T-helper 1 cell (primary cell): ENCODE data around the gene RASD1.

ENCODE experiments used
- DNase-seq, 5 donors: peaks; one replicate each; pipeline ENCODE4 v3.0.0-alpha.2; 2012 to 2020

The RASD1 gene

GRCh38 chr17:17509601-17510425 lies 13.6 kb upstream of the RASD1 start:
- DNase-seq, result no peak

- DNase-seq, result peak in 1 of 5 donors; percentile 6
Measured at GRCh38 chr17:17508646-17509591, 12.7 kb upstream of the RASD1 start.

GRCh38 chr17:17508019-17508535 lies 11.9 kb upstream of the RASD1 start:
- DNase-seq, result no peak

GRCh38 chr17:17507465-17508011 lies 11.3 kb upstream of the RASD1 start:
- DNase-seq, result no peak

- no peak for DNase-seq
Measured at GRCh38 chr17:17506893-17507464, 10.8 kb upstream of the RASD1 start.

- no peak for DNase-seq
Measured at GRCh38 chr17:17506181-17506741, 10.1 kb upstream of the RASD1 start.

- no peak for DNase-seq
Measured at GRCh38 chr17:17505610-17506171, 9.5 kb upstream of the RASD1 start.

- no peak for DNase-seq
Measured at GRCh38 chr17:17505151-17505550, 9.0 kb upstream of the RASD1 start.

- DNase-seq, result no peak
Measured at GRCh38 chr17:17504341-17505140, 8.3 kb upstream of the RASD1 start.

- DNase-seq, result peak in 1 of 5 donors; percentile 4
Measured at GRCh38 chr17:17503566-17504130, 7.5 kb upstream of the RASD1 start.

- no peak for DNase-seq
Measured at GRCh38 chr17:17502741-17503565, 6.8 kb upstream of the RASD1 start.

- no peak for DNase-seq
Measured at GRCh38 chr17:17500999-17501605, 4.9 kb upstream of the RASD1 start.

GRCh38 chr17:17499402-17500145 lies 3.4 kb upstream of the RASD1 start:
- DNase-seq, result no peak

- DNase-seq, result no peak
Measured at GRCh38 chr17:17498606-17499301, 2.6 kb upstream of the RASD1 start.

- DNase-seq, result no peak
Measured at GRCh38 chr17:17497845-17498520, 1.8 kb upstream of the RASD1 start.

- DNase-seq, result no peak
Measured at GRCh38 chr17:17497065-17497844, 1.1 kb upstream of the RASD1 start.
